Embryonic facial prominence (tissue), 1 donor: ENCODE data around the gene NKAIN2.
"Not testable (repeated sequence)": the region's sequence is repeated elsewhere in the genome, so short reads cannot be mapped to it uniquely, and the experiment has no call there.

Experiments used
- DNase-seq: peaks from one replicate; pipeline ENCODE4 v3.0.0-alpha.2; 2016; ENCODE audit errors: extremely low spot score

The NKAIN2 gene

GRCh38 chr6:123965894-123966293, 162.2 kb downstream of the NKAIN2 start:
- no peak for DNase-seq

DNA sequence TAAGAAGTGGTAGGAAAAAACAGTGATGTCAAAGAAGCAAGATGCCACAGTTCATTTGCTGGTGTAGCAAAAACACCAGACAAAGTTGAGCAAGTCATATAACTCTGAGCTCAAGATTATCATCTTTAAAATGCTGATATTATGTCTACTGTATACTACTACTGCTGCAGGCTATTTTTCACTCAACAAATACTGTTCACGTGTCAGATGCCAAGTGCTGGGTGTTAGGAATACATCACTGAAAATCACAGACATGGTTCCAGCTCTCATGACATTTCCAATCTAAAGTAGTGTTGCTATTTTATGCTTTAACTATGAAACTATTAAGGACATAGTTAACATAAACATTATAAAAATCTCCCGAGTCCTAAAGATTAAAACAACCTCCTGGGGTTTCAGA, 163.0 kb downstream of the NKAIN2 start:
- no peak for DNase-seq

DNA sequence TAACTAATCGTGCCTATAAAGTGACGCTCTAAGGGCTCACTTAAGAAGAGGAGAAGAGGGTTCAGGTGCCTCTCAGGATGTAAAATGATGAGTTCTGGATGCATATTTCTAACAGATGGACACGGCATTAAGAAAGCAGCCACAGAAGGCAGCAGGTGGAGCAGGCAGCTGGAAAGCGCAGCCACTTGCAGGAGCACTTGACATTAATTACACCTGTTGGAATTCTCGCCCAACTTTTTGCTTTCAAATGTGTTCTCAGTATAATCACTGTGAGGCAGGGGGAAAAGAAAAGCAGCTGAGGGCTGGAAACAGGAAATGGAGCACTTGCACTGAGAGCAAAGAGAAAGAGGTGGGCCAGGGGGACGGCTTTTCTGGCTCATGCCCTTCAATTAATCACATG, 164.2 kb downstream of the NKAIN2 start:
- DNase-seq: no peak

- no peak for DNase-seq
Measured at GRCh38 chr6:123972600-123973294, 169.1 kb downstream of the NKAIN2 start.

DNA sequence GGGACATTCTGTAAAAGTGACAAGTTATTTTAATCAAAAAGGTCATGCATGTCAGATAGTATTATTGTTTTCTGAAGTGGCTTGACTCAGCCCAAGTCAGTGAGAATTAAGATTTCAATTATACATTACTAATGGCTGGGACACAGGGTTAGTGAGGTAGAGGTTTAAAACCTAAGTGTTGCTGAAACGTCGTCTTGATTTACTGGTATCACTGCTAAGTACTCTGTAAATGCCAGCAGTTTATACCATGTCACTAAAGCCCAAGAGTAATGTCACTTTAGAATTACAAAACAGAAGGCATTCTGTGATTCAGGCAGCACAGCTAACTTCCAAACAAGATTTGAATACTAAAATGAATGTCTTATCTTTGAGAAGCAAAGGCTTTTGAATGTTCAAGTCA, 176.6 kb downstream of the NKAIN2 start:
- DNase-seq: no peak

GRCh38 chr6:123986938-123987337, 183.3 kb downstream of the NKAIN2 start:
- no peak for DNase-seq

- DNase-seq: not testable (repeated sequence)
Measured at GRCh38 chr6:123989918-123990317, 186.3 kb downstream of the NKAIN2 start.

GRCh38 chr6:123990376-123990775, 186.7 kb downstream of the NKAIN2 start:
- DNase-seq: no peak

DNA sequence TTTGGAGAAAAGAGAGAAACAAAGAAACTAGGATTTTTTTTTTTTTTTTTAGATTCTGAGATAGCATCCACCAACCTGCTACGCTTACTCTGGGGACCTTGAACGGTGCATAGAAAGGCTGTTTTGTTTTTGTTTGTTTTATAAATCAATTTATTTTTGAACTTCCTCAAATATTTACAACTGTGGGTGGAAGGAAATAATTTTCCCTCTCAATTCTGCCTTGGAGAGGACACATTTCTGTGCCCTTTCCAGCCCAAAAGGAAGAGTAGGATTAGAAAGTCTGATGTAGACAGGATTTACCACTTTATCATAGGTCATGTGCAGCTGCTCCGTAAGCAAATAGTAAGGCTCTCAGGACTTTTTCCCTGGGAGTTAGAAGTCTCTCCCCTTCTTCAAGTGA, 190.5 kb downstream of the NKAIN2 start:
- DNase-seq: no peak

DNA sequence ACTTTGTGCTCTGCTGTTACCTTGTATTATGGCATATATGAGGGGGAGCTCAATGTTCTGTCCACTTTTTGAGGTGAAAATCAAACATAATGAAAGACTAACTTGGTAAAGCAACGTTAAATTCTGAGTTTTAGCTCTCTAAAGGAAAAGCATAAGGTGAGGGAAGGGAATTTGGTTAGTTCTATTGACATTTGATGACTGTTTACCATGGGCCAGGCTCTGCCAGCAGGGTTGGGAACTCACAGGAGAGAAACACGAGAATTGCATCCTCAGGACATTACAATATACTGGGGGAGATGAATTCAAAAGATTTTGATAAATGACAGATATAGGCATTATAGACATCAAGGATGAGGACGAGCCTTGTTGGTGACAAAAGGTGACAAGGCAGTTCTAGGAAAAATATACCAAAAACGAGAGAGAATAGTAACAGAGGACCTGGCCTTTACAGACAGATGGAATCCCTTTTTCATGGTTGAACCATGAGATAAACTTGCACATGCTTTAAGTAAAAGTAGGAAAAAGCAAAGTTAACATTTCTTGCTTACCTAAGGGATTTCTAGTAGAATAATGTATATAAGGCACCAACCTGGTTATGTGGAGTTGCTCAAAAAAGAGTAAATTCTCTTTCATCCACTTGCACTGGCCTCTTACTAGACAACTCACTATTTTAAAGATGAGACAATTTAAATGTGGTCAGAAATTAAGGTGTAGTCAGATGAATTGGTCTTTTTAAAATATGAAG, 191.4 kb downstream of the NKAIN2 start:
- no peak for DNase-seq

- DNase-seq: no peak
Measured at GRCh38 chr6:123997223-123997622, 193.6 kb downstream of the NKAIN2 start.

GRCh38 chr6:124002377-124003081, 198.9 kb downstream of the NKAIN2 start:
- no peak for DNase-seq

DNA sequence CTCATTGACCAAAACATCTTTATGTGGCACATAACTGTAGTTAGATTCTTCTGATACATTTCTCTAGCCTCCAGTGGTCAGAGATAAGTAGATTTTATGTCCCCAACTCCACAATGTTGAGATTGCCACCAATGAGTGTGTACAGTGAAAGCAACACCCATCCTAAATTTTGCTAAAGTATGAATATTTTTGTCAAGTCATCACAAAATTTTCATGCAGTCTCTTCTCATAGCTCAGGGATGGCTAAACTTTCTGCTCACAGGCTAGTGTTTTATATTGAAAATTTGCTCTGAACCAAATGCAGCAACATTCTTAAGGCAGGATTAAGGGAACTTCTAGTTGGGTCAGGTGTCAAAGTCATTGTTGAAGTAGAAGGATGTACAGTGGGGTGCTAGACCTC, 203.6 kb downstream of the NKAIN2 start:
- DNase-seq: no peak

DNA sequence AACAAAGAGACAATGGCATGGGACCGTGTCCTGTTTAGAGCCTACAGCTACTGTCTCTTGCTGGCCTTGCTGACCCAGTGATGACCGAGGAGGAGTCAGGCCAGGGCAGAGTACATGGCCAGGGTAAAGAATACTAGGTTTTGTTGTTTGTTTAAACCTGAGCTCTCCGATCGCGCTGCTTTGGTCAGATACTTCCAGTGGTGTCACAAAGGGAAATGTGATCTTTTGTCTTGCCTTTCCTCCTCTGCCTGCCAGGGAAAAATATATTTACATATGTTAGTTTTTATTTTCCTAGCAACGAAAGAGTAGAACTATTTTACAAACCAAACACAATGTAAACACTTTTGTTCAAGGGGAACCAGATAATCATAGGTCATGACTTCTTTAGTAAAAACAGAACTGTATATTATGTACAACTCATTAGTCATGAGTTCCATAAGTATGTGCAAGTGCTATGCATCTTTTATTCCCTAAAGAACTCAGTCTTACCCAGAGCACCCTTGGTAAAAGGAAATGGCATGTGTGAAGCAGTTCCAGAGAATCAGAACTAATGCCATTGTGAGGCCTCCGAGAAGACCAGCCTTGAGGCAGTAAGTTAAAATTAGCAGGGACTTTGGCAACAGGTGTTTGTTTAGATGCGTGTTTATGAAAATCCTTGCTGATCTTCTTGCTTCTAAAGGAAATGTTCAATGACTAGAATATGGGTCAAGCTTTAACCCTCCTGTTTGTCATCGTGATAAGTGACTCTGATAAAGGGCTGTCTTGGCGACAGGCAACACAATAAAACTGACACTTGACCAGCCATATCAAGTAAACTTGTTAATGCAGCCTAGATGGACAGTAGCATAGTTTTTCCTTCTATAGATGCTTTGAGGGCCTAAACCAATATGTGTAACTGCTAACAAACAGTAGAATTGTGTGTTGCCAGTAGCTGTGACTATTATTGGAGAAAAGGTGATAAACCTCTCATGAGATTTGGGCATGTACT, 204.6 kb downstream of the NKAIN2 start:
- peak; percentile 8 for DNase-seq

- no peak for DNase-seq
Measured at GRCh38 chr6:124008988-124009765, 205.5 kb downstream of the NKAIN2 start.

DNA sequence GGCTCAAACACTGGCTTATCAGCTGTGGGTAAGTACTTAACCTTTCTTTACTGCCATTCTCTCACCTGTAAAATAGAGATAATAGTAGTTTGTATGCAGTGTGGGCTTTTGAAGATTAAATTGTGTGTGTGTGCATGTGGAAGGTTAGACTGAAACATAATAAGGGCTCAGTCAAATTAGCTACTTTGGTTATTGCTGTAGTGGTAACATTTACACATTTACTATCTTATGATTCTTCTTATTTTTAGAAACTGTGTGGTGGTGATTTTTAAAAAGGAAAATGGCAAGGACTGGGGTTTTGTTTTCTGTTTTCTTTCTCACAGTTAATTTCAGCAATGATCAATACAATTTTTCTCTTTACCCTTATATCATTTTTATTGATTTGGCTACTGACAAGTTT, 206.9 kb downstream of the NKAIN2 start:
- DNase-seq: no peak

DNA sequence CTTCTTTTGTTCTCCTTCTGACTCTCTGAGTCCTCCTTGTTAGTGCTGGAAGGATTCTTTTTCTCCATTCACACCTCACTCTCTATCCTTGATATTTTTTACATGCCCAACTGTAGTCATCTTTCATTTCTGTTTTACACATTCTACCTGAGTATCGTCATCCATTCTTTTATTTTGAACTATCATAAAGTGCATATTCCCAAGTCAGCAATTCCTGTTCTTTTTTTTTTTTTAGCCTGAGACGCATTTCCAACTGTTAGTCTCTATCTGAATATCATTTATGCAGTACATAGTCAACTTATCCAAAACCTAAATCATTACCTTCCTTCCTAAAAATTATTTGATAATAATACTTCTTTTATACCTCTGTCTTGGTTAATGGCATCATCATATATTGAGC, 207.5 kb downstream of the NKAIN2 start:
- no peak for DNase-seq

GRCh38 chr6:124022051-124022450, 218.4 kb downstream of the NKAIN2 start:
- DNase-seq: not testable (repeated sequence)

DNA sequence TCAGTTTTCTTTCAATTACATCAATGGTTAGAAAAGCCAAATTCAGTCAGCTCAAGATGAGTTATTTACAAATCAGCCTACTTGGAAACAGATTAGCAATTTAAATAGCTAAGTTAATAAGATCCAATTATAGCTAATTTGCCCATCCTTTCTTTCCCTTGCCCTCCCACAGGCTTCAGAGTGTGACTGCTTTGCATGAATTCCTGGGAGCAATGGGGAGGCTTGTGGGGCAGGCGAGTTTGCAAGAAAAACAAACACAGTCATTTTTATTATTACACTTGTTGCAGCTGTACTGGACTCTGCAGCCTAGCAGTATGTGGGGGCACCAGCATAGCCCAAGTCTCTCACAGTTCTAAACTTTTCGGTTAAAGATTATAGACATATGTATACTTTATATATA, 219.0 kb downstream of the NKAIN2 start:
- DNase-seq: no peak

DNA sequence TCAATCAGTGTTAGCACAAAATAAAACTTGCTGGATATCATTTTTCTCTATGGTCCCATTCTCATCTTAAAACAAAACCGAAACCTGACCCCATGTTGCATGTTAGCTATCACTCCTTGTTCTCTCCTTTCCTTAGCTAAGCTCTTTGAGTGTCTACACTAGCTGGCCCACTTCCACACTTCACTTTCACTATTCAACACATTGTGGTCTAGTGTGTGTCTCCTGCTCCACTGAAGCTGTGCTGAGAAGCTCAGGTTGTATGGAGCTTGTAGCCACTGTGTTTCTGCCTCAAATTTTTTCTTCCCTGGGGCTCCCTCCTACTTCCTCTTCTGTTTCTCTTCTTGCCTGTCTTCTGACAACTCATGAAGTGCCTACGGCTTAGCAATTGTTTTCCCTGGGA, 223.0 kb downstream of the NKAIN2 start:
- DNase-seq: no peak

GRCh38 chr6:124027392-124027791, 223.7 kb downstream of the NKAIN2 start:
- no peak for DNase-seq
